ENCODE measurements around the gene TCF4. TPM values are rescaled to one million over a fixed set of nuclear protein-coding genes. Genes with fewer than 3 reads are reported as not detected.

Gene TCF4
- total and polyA plus RNA-seq, 2 of the 13 experiments (the other 11 are each of a cell fraction or from before 2014, with no cell fraction given): not detected

- intact Hi-C loops (cut with micrococcal nuclease; ENCODE audit: unreplicated experiment): no loop called here
- 0% methylated on average over 1 of the region's 1 CpG for WGBS (ENCODE audit: low lambda C conversion rate)
- in situ Hi-C loops (cut with HindIII; ENCODE audit: extremely low pct_ligation_motif_present, low pct_unique_long_range_greater_than_20kb): no loop called here
- H3K4me1 ChIP-seq (ENCODE audit: insufficient read depth, low read length): no peaks in the 10 kb centered on the region
- no peaks in the 10 kb centered on the region; a peak in 1 of 5 replicates for H3K27me3 ChIP-seq (ENCODE audit: control insufficient read depth in 1 of 2, insufficient read depth in 2 of 2, low read length in 2 of 2)
- H3K79me2 ChIP-seq (ENCODE audit: insufficient read depth, low read length): no peaks in the 10 kb centered on the region
- ATAC-seq: no peak
- H3K27ac ChIP-seq (ENCODE audit: extremely low read length, insufficient read depth, low read length): no peak overlapping the region
- H4K20me1 ChIP-seq (ENCODE audit: insufficient read depth, low read length): no peaks in the 10 kb centered on the region
- DNase-seq (ENCODE audit: low spot score): no peak
- H3K36me3 ChIP-seq (replicated peaks in 1 of 2; ENCODE audit: control insufficient read depth in 1 of 2, insufficient read depth in 2 of 2, low read length in 2 of 2): no peaks in the 10 kb centered on the region
- BruUV-seq (replicated peaks): no TSS peak
- H3K4me3 ChIP-seq (replicated peaks in 1 of 3; ENCODE audit: insufficient read depth in 1 of 3, low read depth in 2 of 3, low read length in 3 of 3): no peak overlapping the region
- POLR2A ChIA-PET: no interaction called here
- H3K9ac ChIP-seq (ENCODE audit: insufficient read depth, low read depth, low read length): no peak overlapping the region
- H3K4me2 ChIP-seq (ENCODE audit: low read depth, low read length): no peak overlapping the region
- FAIRE-seq: no peak
- CTCF ChIA-PET (ENCODE audit: low intra/inter-chr PET ratio, low total read pairs): no interaction called here
- no peak overlapping the region for H2AFZ ChIP-seq (ENCODE audit: low read length)
- no peaks in the 10 kb centered on the region for H3K9me3 ChIP-seq (ENCODE audit: low read length)
- TF ChIP-seq NKX3-1 (CRISPR knock-in tag; IDR thresholded peaks at IDR 0.05): no peak
- no peak for TF ChIP-seq ZNF121 (CRISPR knock-in tag; IDR thresholded peaks at IDR 0.05)
- no peak for TF ChIP-seq ZNF747 (CRISPR knock-in tag; IDR thresholded peaks at IDR 0.05; ENCODE audit: borderline replicate concordance)
- TF ChIP-seq ZNF256 (CRISPR knock-in tag; conservative IDR thresholded peaks at IDR 0.05): no peak
- TF ChIP-seq IKZF1 (IDR thresholded peaks at IDR 0.05): no peak
- no peak for TF ChIP-seq ZNF234 (CRISPR knock-in tag; conservative IDR thresholded peaks at IDR 0.05)
- no peak for TF ChIP-seq TARDBP (CRISPR knock-in tag; IDR thresholded peaks at IDR 0.05)
- no peak for TF ChIP-seq ATRX (CRISPR knock-in tag; IDR thresholded peaks at IDR 0.05; ENCODE audit: borderline replicate concordance)
- TF ChIP-seq ZEB1 (IDR thresholded peaks at IDR 0.05; ENCODE audit: insufficient replicate concordance, low read depth): no peak
- TF ChIP-seq, protein P1, sequence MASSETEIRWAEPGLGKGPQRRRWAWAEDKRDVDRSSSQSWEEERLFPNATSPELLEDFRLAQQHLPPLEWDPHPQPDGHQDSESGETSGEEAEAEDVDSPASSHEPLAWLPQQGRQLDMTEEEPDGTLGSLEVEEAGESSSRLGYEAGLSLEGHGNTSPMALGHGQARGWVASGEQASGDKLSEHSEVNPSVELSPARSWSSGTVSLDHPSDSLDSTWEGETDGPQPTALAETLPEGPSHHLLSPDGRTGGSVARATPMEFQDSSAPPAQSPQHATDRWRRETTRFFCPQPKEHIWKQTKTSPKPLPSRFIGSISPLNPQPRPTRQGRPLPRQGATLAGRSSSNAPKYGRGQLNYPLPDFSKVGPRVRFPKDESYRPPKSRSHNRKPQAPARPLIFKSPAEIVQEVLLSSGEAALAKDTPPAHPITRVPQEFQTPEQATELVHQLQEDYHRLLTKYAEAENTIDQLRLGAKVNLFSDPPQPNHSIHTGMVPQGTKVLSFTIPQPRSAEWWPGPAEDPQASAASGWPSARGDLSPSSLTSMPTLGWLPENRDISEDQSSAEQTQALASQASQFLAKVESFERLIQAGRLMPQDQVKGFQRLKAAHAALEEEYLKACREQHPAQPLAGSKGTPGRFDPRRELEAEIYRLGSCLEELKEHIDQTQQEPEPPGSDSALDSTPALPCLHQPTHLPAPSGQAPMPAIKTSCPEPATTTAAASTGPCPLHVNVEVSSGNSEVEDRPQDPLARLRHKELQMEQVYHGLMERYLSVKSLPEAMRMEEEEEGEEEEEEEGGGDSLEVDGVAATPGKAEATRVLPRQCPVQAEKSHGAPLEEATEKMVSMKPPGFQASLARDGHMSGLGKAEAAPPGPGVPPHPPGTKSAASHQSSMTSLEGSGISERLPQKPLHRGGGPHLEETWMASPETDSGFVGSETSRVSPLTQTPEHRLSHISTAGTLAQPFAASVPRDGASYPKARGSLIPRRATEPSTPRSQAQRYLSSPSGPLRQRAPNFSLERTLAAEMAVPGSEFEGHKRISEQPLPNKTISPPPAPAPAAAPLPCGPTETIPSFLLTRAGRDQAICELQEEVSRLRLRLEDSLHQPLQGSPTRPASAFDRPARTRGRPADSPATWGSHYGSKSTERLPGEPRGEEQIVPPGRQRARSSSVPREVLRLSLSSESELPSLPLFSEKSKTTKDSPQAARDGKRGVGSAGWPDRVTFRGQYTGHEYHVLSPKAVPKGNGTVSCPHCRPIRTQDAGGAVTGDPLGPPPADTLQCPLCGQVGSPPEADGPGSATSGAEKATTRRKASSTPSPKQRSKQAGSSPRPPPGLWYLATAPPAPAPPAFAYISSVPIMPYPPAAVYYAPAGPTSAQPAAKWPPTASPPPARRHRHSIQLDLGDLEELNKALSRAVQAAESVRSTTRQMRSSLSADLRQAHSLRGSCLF (CRISPR knock-in tag; IDR thresholded peaks at IDR 0.05; ENCODE audit: borderline replicate concordance): no peak
- TF ChIP-seq NAIF1 (CRISPR knock-in tag; IDR thresholded peaks at IDR 0.05; ENCODE audit: borderline replicate concordance): no peak
- TF ChIP-seq, protein P2, sequence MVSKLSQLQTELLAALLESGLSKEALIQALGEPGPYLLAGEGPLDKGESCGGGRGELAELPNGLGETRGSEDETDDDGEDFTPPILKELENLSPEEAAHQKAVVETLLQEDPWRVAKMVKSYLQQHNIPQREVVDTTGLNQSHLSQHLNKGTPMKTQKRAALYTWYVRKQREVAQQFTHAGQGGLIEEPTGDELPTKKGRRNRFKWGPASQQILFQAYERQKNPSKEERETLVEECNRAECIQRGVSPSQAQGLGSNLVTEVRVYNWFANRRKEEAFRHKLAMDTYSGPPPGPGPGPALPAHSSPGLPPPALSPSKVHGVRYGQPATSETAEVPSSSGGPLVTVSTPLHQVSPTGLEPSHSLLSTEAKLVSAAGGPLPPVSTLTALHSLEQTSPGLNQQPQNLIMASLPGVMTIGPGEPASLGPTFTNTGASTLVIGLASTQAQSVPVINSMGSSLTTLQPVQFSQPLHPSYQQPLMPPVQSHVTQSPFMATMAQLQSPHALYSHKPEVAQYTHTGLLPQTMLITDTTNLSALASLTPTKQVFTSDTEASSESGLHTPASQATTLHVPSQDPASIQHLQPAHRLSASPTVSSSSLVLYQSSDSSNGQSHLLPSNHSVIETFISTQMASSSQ (IDR thresholded peaks at IDR 0.05; ENCODE audit: low read depth): no peak
- TF ChIP-seq, protein P2 (CRISPR knock-in tag; IDR thresholded peaks at IDR 0.05; ENCODE audit: borderline replicate concordance): no peak
- no peak for TF ChIP-seq ZNF550 (CRISPR knock-in tag; IDR thresholded peaks at IDR 0.05; ENCODE audit: borderline replicate concordance)
- no peak for TF ChIP-seq ARNTL (CRISPR knock-in tag; IDR thresholded peaks at IDR 0.05)
- TF ChIP-seq BHLHE40 (IDR thresholded peaks at IDR 0.05; ENCODE audit: low read length): no peak
- TF ChIP-seq CCDC6 (CRISPR knock-in tag; IDR thresholded peaks at IDR 0.05): no peak
Measured at GRCh38 chr18:55462652-55463051, 125.3 kb downstream of the TCF4 start.

All from HepG2 (cell line).